ES-I3 (cell line): ENCODE results near the gene RFC3.
"Not testable (repeated sequence)": the region's sequence is repeated elsewhere in the genome, so short reads cannot be mapped to it uniquely, and the experiment has no call there.

ENCODE experiments used
- H3K36me3 ChIP-seq: 2 replicates; pipeline ENCODE4 v1.6.1; 2013; ENCODE audit warnings: mild to moderate bottlenecking, low read length, control low read depth, moderate library complexity; ENCODE audit not compliant: insufficient read depth
- H3K4me1 ChIP-seq: 2 replicates; pipeline ENCODE4 v1.6.1; 2013; ENCODE audit warnings: mild to moderate bottlenecking, control low read depth, low read length; ENCODE audit not compliant: insufficient read depth
- H3K9ac ChIP-seq: 2 replicates; pipeline ENCODE4 v1.6.1; 2013; ENCODE audit warnings: low read depth, mild to moderate bottlenecking, low read length, moderate library complexity
- H3K9me3 ChIP-seq: 2 replicates; pipeline ENCODE4 v1.6.1; 2013; ENCODE audit warnings: mild to moderate bottlenecking, low read length, moderate library complexity; ENCODE audit not compliant: control insufficient read depth, insufficient read depth

RFC3 gene

GRCh38 chr13:33796095-33796494, 21.9 kb upstream of the RFC3 start:
- no peaks in the 10 kb centered on the region for H3K36me3 ChIP-seq
- H3K4me1 ChIP-seq, result no peaks in the 10 kb centered on the region
- H3K9ac ChIP-seq, result no peak overlapping the region
- no peaks in the 10 kb centered on the region for H3K9me3 ChIP-seq

GRCh38 chr13:33797622-33798021, 20.3 kb upstream of the RFC3 start:
- no peaks in the 10 kb centered on the region for H3K4me1 ChIP-seq
- no peaks in the 10 kb centered on the region for H3K9me3 ChIP-seq
- no peaks in the 10 kb centered on the region for H3K36me3 ChIP-seq
- no peak overlapping the region for H3K9ac ChIP-seq

DNA sequence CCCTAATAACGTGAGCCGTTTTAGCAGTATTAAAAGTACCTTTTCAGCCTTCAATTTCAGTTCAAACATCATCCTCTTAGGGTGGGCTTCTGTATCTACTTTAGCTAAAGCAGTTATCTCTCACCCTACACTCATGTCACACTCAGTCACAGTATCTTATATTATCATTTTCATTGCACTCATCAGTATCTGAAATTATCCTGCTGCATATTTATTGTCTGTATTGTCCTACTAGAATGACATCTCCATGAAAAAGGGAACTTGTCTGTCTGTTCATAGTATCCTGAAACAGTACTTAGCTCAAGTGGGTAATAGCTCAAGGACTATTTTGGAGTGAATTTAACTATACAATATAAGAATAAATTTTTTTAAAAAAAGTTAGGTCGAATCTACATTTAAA, 19.9 kb upstream of the RFC3 start:
- no peaks in the 10 kb centered on the region for H3K4me1 ChIP-seq

DNA sequence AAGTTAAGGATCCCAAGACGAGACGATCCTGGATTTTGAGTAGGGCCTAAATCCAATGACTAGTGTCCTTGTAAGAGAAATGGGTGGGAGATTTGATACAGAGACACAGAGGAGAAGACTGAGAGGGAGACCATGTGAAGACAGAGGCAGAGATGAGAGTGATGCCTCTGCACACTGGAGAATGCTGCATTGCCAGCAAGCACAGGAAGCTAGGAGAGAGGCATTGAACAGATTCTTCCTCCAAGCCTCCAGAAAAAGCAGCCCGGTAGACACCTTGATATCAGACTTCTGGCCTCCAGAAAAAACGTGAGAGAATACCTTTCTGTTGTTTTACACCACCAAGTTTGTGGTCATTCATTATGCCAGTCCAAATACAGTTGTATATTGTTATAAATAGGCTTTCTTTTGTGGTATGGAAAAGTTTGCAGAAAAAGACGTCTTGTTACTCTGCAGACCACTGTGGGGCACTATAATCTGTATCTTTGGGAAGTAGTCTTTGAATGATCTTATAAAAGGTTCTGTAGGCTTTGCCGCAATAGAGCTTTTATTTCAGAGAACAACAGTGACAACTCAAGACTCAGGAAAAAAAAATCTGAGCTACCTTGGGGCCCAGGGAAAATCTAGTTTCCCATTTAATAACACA, 17.9 kb upstream of the RFC3 start:
- no peaks in the 10 kb centered on the region for H3K9me3 ChIP-seq
- H3K4me1 ChIP-seq, result no peaks in the 10 kb centered on the region
- no peak overlapping the region for H3K9ac ChIP-seq
- no peaks in the 10 kb centered on the region for H3K36me3 ChIP-seq

More for the DNA sequence above, 19.9 kb upstream of the RFC3 start:
- Histone ChIP-seq H3K9ac (no peak overlapping the region), H3K9me3 (no peaks in the 10 kb centered on the region), H3K36me3 (no peaks in the 10 kb centered on the region)

DNA sequence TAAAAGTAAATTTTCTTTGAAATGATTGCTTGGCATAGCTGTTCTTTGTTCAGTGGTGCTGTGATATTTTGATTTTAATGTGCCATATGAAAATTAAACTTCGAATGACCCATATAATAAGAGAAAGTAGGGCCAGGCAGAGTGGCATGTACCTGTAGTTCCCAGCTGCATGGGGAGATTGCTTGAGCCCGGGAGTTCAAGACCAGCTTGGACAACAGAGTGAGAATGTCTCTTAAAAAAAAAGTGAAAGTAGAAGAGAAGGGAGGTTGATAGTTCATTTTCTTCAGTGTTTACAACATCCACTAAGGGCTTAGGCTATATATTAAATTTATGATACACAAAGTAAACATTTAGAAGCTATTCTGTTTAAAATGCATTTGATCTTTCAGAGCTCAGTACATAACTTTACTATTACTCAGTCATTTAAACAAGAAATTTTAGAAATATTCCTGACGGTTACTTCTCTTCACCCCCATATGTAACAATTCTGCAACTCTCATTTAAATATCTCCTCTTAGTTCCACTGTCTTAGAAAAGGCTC, 17.2 kb upstream of the RFC3 start:
- Histone ChIP-seq H3K9ac (no peak overlapping the region), H3K36me3 (no peaks in the 10 kb centered on the region), H3K4me1 (no peaks in the 10 kb centered on the region), H3K9me3 (no peaks in the 10 kb centered on the region)

DNA sequence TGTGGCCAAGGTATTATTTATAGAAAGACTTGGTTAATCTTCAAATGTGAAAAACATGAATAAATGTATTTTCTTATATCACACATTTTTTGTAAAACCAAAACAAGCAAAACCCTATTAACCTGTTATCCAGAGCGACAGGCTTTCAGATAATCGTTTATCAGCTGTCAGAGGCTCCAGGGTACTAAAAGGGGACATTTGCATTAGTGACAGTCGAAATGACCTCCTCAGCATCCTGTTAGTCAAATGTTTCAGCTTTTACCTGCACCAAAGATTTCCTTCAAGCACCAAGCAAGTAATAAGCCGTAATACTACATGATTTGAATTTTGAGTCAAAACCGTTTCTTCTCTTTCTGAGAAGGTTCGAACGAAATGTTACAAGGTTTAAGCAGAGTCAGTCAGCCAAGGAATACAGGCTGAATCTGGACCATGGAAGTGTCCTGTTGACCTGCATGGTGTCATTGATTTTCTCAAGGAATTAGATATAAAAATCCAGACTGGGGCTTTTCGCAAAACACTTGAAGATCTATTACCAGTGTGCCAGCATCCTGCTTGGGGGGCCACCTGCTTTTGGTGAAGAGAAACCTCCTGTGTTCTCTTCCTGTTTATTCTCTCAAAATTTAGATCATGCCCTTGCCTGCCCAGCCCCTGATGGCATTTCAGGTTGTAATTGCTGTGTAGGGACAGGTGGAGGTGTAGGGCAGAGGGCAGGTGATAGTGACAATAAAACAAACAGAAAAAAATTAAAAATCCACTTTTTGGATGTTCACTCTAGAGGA, 11.3 kb upstream of the RFC3 start:
- no peak overlapping the region for H3K9ac ChIP-seq
- no peaks in the 10 kb centered on the region for H3K9me3 ChIP-seq

GRCh38 chr13:33812829-33813228, 5.1 kb upstream of the RFC3 start:
- not testable (repeated sequence) for H3K9me3 ChIP-seq, H3K4me1 ChIP-seq, H3K9ac ChIP-seq, H3K36me3 ChIP-seq

More for the DNA sequence above, 11.3 kb upstream of the RFC3 start:
- H3K36me3 ChIP-seq, result no peaks in the 10 kb centered on the region
- H3K4me1 ChIP-seq, result no peaks in the 10 kb centered on the region

- H3K4me1 ChIP-seq, result no peaks in the 10 kb centered on the region
- H3K9me3 ChIP-seq, result no peaks in the 10 kb centered on the region
These were observed 2.9 kb upstream of the RFC3 start for GRCh38 chr13:33815011-33815550.

DNA sequence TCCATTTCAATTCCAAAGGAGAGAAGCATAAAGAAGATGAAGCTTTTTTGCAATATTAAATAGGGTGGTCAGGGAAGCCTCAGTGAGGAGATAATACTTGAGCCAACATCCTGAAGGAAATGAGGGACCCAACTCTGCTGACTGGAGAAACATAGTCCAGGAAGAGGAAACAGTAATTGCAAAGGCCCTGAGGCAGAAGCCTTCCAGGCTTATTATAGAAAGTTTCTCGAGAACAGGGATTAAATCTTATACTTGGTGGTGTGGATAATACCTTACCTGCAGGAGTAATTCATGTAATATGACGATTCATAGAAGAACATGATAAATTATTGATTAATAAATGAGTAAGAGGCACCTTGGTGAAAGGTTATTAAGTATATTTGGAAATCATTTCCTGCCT, 1.0 kb upstream of the RFC3 start:
- Histone ChIP-seq H3K9ac (no peak overlapping the region), H3K36me3 (no peaks in the 10 kb centered on the region), H3K9me3 (no peaks in the 10 kb centered on the region), H3K4me1 (no peaks in the 10 kb centered on the region)

More at GRCh38 chr13:33815011-33815550, 2.9 kb upstream of the RFC3 start:
- Histone ChIP-seq H3K9ac (no peak overlapping the region), H3K36me3 (no peaks in the 10 kb centered on the region)

DNA sequence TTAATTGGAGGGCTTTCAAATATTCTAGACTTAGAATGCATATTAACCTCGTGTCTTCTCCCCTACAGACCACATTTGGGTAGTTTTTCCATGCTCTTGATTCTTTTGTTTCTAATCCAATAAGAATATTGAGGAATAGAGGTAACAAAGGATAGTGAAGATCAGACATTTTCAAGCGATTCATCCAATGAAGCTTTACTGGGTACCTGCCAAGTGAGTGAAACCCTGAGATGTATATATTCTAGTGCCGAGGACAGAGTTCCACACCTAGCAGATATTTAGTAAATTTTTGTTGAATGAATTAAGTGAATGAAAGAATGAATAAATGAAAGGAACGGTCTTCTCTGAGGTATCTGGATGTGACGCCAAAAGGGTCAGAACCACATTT, 442 bp upstream of the RFC3 start:
- Histone ChIP-seq H3K36me3 (no peaks in the 10 kb centered on the region), H3K9ac (peak overlapping the region; percentile 83), H3K4me1 (no peaks in the 10 kb centered on the region), H3K9me3 (no peaks in the 10 kb centered on the region)

DNA sequence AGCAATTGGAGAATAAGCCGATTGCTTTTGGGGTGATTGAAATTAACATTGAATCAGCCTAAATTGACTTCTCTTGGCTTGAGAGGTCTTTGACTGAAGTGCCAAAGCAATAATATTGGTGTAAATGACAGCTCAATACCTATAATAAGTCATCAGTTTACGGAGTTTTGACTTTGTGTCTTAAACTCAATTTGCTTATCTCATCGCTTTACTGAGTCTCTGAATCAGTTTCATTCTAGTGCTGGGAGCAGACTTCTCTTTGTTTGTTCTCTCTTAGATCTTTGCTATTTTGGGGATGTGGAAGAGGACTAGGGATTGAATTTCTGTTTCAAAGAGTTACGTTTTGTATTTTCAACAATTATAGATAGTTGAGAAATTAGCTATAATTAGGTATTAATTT, 7.1 kb downstream of the RFC3 start:
- H3K4me1 ChIP-seq, result no peaks in the 10 kb centered on the region
- H3K9ac ChIP-seq, result no peak overlapping the region
- peaks cover 6% of the 10 kb centered on the region for H3K36me3 ChIP-seq
- H3K9me3 ChIP-seq, result no peaks in the 10 kb centered on the region

- H3K9me3 ChIP-seq, result no peaks in the 10 kb centered on the region
- H3K9ac ChIP-seq, result no peak overlapping the region
- H3K36me3 ChIP-seq, result peaks cover 18% of the 10 kb centered on the region
- no peaks in the 10 kb centered on the region for H3K4me1 ChIP-seq
These were observed 9.2 kb downstream of the RFC3 start for GRCh38 chr13:33827139-33827538.

DNA sequence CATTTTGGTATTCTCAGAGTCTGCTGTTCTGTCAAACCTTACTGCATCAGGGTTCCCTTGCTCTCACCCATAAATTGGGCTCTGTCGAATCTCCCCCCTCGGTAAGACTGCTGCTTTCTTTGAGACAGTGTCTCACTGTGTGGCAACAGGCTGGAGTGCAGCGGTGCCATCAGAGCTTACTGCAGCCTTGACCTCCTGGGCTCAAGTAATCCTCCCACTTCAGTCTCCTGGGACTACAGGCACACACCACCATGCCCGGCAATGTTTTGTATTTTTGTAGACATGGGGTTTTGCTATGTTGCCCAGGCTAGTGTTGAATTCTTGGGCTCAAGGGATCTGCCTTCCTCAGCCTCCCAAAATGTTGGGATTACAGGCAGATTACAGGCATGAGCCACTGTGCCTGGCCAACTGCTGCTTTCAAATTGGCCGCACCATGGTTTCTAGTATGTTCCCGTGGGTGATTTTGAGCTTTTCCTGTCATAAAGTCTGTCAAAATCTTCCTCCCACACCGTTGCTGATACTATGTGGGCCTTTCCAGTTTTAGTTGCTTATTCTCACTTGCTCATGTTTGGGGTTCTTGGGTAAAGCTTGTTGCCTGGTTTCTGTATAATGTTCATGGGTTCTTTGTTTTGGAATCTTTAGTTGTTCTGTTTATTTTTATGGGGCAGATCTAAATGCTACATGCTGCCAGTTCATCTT, 10.6 kb downstream of the RFC3 start:
- H3K36me3 ChIP-seq, result peaks cover 19% of the 10 kb centered on the region

GRCh38 chr13:33832872-33833271, 14.9 kb downstream of the RFC3 start:
- Histone ChIP-seq H3K9me3 (no peaks in the 10 kb centered on the region), H3K9ac (no peak overlapping the region), H3K4me1 (no peaks in the 10 kb centered on the region), H3K36me3 (peaks cover 23% of the 10 kb centered on the region; the same call in 1 of the 2 replicates)

More for the DNA sequence above, 10.6 kb downstream of the RFC3 start:
- no peaks in the 10 kb centered on the region for H3K4me1 ChIP-seq
- H3K9ac ChIP-seq, result no peak overlapping the region
- H3K9me3 ChIP-seq, result no peaks in the 10 kb centered on the region
